ENCODE data around the gene GJC3.
"Not testable (repeated sequence)": the region's sequence is repeated elsewhere in the genome, so short reads cannot be mapped to it uniquely, and the experiment has no call there.

GJC3 gene

GRCh38 chr7:99971242-99971641 is 41.8 kb upstream of the GJC3 start:
- no peak overlapping the region for H2AFZ ChIP-seq
- H3K36me3 ChIP-seq (ENCODE audit: control insufficient read depth, insufficient read depth, low read length): no peaks in the 10 kb centered on the region
- H3K27ac ChIP-seq: no peak overlapping the region
- H3K9ac ChIP-seq: no peak overlapping the region
- H3K4me3 ChIP-seq (ENCODE audit: low read depth, low read length): no peak overlapping the region
- H3K9me3 ChIP-seq (ENCODE audit: control insufficient read depth, low read length): no peaks in the 10 kb centered on the region
- no peak overlapping the region for H3K4me2 ChIP-seq (ENCODE audit: low read length)
- no peaks in the 10 kb centered on the region for H3K4me1 ChIP-seq
- TF ChIP-seq CTCF (IDR thresholded peaks at IDR 0.05): no peak
- no peaks in the 10 kb centered on the region for H3K79me2 ChIP-seq
- no peaks in the 10 kb centered on the region for H3K27me3 ChIP-seq (ENCODE audit: control insufficient read depth, insufficient read depth, low read length)

GRCh38 chr7:99969813-99970212 is 40.4 kb upstream of the GJC3 start:
- H3K27ac ChIP-seq; H3K4me1 ChIP-seq; H2AFZ ChIP-seq; H3K9ac ChIP-seq; H3K9me3 ChIP-seq (ENCODE audit: control insufficient read depth, low read length); H3K4me2 ChIP-seq (ENCODE audit: low read length); H3K79me2 ChIP-seq; H3K27me3 ChIP-seq (ENCODE audit: control insufficient read depth, insufficient read depth, low read length); H3K4me3 ChIP-seq (ENCODE audit: low read depth, low read length); H3K36me3 ChIP-seq (ENCODE audit: control insufficient read depth, insufficient read depth, low read length): not testable (repeated sequence)

- Histone ChIP-seq H3K79me2 (no peaks in the 10 kb centered on the region), H3K27me3 (ENCODE audit: control insufficient read depth, insufficient read depth, low read length) (no peaks in the 10 kb centered on the region), H3K36me3 (ENCODE audit: control insufficient read depth, insufficient read depth, low read length) (no peaks in the 10 kb centered on the region), H3K27ac (no peak overlapping the region), H3K9ac (no peak overlapping the region), H3K4me1 (no peaks in the 10 kb centered on the region), H2AFZ (no peak overlapping the region), H3K4me3 (ENCODE audit: low read depth, low read length) (no peak overlapping the region), H3K4me2 (ENCODE audit: low read length) (no peak overlapping the region), H3K9me3 (ENCODE audit: control insufficient read depth, low read length) (no peaks in the 10 kb centered on the region)
- TF ChIP-seq CTCF (IDR thresholded peaks at IDR 0.05): no peak
These were observed 39.9 kb upstream of the GJC3 start for GRCh38 chr7:99969298-99969697.

- Histone ChIP-seq H3K79me2 (no peaks in the 10 kb centered on the region), H3K4me2 (ENCODE audit: low read length) (no peak overlapping the region), H3K9me3 (ENCODE audit: control insufficient read depth, low read length) (no peaks in the 10 kb centered on the region), H3K36me3 (ENCODE audit: control insufficient read depth, insufficient read depth, low read length) (no peaks in the 10 kb centered on the region), H3K9ac (no peak overlapping the region), H3K4me1 (no peaks in the 10 kb centered on the region), H2AFZ (no peak overlapping the region), H3K4me3 (ENCODE audit: low read depth, low read length) (no peak overlapping the region), H3K27me3 (ENCODE audit: control insufficient read depth, insufficient read depth, low read length) (no peaks in the 10 kb centered on the region), H3K27ac (no peak overlapping the region)
- no peak for TF ChIP-seq CTCF (IDR thresholded peaks at IDR 0.05)
These were observed 29.3 kb upstream of the GJC3 start for GRCh38 chr7:99958564-99959227.

- Histone ChIP-seq H3K27me3 (ENCODE audit: control insufficient read depth, insufficient read depth, low read length) (no peaks in the 10 kb centered on the region), H3K9me3 (ENCODE audit: control insufficient read depth, low read length) (no peaks in the 10 kb centered on the region), H3K9ac (no peak overlapping the region), H3K79me2 (no peaks in the 10 kb centered on the region), H3K36me3 (ENCODE audit: control insufficient read depth, insufficient read depth, low read length) (no peaks in the 10 kb centered on the region), H3K27ac (no peak overlapping the region), H2AFZ (no peak overlapping the region), H3K4me3 (ENCODE audit: low read depth, low read length) (no peak overlapping the region), H3K4me2 (ENCODE audit: low read length) (no peak overlapping the region), H3K4me1 (no peaks in the 10 kb centered on the region)
- TF ChIP-seq CTCF (IDR thresholded peaks at IDR 0.05): no peak
These were observed 25.8 kb upstream of the GJC3 start for GRCh38 chr7:99955247-99955646.

- H3K79me2 ChIP-seq; H3K27ac ChIP-seq; H3K9ac ChIP-seq; H3K4me2 ChIP-seq (ENCODE audit: low read length); H3K4me3 ChIP-seq (ENCODE audit: low read depth, low read length); H3K27me3 ChIP-seq (ENCODE audit: control insufficient read depth, insufficient read depth, low read length); H3K9me3 ChIP-seq (ENCODE audit: control insufficient read depth, low read length); H3K4me1 ChIP-seq; H2AFZ ChIP-seq; H3K36me3 ChIP-seq (ENCODE audit: control insufficient read depth, insufficient read depth, low read length): not testable (repeated sequence)
These were observed 25.2 kb upstream of the GJC3 start for GRCh38 chr7:99954643-99955042.

All from parathyroid adenoma (tissue), 2 donors.